ENCODE results near the gene C1QA. TPM values are rescaled to one million over a fixed set of nuclear protein-coding genes. Genes with fewer than 3 reads are reported as not detected.

The C1QA gene
- polyA plus RNA-seq, 1 donor from 2014 or later: not detected

DNA sequence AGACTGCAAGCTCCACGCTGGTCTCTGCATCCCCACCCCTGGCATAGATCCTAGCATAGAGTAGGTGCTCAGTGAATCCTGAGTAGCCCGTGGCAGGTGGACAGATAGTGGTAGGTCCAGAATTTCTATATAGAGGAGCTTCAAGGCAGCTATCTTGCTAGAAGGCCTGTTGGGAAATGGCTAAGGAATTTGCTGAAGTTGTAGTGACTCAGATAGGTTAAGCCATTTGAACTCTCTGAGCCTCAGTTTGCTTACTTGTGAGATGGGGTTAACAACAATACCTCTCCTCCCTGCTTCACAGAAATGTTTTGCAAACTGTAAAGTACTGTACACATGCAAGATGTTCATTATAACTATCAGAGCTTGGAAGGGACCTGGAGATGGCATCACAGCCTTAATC lies 50.8 kb downstream of the C1QA start:
- Mint-ChIP-seq H3K27me3 (peaks cover 16% of the 10 kb centered on the region), H3K4me3 (no peak overlapping the region), H3K4me1 (no peaks in the 10 kb centered on the region), H3K36me3 (no peaks in the 10 kb centered on the region), H3K9me3 (peaks cover 0 to 4% (median 0%) of the 10 kb centered on the region in 3 donors), H3K27ac (no peak overlapping the region)

DNA sequence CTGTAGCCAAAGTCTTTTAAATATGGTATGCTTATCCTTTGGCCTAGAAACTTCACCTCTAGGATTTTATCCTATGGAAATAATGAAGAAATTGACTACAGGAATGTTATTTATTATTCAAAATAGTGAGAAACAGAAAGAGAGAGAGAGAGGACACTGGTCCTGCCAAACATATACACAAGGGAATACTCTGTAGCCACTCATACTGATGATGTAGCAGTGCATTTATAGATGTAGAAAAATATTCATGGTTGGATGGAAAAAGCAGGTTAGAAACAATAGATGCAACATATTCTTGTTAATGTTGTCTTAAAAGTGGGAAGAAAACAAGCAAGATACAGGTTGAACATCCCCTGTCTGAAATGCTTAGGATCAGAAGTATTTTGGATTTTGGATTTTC lies 52.0 kb downstream of the C1QA start:
- H3K4me3 Mint-ChIP-seq: no peak overlapping the region
- no peaks in the 10 kb centered on the region for H3K36me3 Mint-ChIP-seq
- H3K27ac Mint-ChIP-seq: no peak overlapping the region
- H3K9me3 Mint-ChIP-seq: peaks cover 0 to 4% (median 0%) of the 10 kb centered on the region in 3 donors
- H3K27me3 Mint-ChIP-seq: peaks cover 16% of the 10 kb centered on the region
- H3K4me1 Mint-ChIP-seq: no peaks in the 10 kb centered on the region

Other genes starting within 250 kb of the C1QA start
- gene ZBTB40, start 184.8 kb upstream of the C1QA start, polyA plus RNA-seq: 5.0 TPM
- not detected for gene EPHA8, start 73.1 kb upstream of the C1QA start, polyA plus RNA-seq
- not detected for gene C1QC, start 7.0 kb downstream of the C1QA start, polyA plus RNA-seq
- not detected for gene C1QB, start 16.6 kb downstream of the C1QA start, polyA plus RNA-seq
- not detected for gene EPHB2, start 74.2 kb downstream of the C1QA start, polyA plus RNA-seq